GM06990 (cell line): ENCODE measurements around the gene ALB.

Source experiments
- DNase-seq: peaks from one replicate; pipeline ENCODE4 v3.0.0-alpha.2; 2011; ENCODE audit not compliant: insufficient read length; ENCODE audit errors: extremely low read depth
- H3K27me3 ChIP-seq: replicated peaks from 2 replicates; pipeline ENCODE4 v1.6.0; 2011; ENCODE audit warnings: low read length; ENCODE audit not compliant: control insufficient read depth, insufficient read depth
- H3K36me3 ChIP-seq: 2 replicates; pipeline ENCODE4 v1.5.1; 2011; ENCODE audit warnings: low read length; ENCODE audit not compliant: control insufficient read depth, insufficient read depth
- H3K4me3 ChIP-seq: replicated peaks from 2 replicates; pipeline ENCODE4 v1.5.1; 2011; ENCODE audit warnings: low read depth, mild to moderate bottlenecking, control low read depth, low read length
- TF ChIP-seq, protein P1 (sequence below): IDR thresholded peaks from 2 replicates; pipeline ENCODE4 v1.5.1; 2011; ENCODE audit warnings: low read length, control low read depth, mild to moderate bottlenecking, inconsistent platforms; ENCODE audit not compliant: insufficient read depth, poor library complexity, severe bottlenecking

Gene ALB

DNA sequence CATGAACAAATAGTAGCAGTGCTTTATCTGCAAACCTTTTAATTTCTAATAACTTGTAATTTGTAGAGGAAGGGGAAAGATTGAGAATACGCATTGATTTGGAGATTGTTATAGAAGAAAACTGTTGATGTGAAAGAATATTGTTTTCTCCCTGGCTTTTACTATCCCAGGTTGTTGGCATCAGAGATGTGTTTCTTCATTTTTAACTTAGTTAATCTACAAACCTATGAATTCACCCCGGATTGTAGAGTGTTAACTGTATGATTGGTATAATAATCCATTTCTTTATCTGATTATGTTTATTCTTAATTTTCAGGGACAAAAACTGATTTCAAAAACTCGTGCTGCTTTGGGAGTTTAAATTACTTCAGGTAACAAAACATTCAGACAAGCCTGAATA lies 50.8 kb downstream of the ALB start:
- H3K36me3 ChIP-seq, result no peaks in the 10 kb centered on the region
- TF ChIP-seq, protein P1, sequence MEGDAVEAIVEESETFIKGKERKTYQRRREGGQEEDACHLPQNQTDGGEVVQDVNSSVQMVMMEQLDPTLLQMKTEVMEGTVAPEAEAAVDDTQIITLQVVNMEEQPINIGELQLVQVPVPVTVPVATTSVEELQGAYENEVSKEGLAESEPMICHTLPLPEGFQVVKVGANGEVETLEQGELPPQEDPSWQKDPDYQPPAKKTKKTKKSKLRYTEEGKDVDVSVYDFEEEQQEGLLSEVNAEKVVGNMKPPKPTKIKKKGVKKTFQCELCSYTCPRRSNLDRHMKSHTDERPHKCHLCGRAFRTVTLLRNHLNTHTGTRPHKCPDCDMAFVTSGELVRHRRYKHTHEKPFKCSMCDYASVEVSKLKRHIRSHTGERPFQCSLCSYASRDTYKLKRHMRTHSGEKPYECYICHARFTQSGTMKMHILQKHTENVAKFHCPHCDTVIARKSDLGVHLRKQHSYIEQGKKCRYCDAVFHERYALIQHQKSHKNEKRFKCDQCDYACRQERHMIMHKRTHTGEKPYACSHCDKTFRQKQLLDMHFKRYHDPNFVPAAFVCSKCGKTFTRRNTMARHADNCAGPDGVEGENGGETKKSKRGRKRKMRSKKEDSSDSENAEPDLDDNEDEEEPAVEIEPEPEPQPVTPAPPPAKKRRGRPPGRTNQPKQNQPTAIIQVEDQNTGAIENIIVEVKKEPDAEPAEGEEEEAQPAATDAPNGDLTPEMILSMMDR, result no peak
- no peak overlapping the region for H3K4me3 ChIP-seq
- no peak for DNase-seq
- no peaks in the 10 kb centered on the region; the same call in none of the 2 replicates for H3K27me3 ChIP-seq

DNA sequence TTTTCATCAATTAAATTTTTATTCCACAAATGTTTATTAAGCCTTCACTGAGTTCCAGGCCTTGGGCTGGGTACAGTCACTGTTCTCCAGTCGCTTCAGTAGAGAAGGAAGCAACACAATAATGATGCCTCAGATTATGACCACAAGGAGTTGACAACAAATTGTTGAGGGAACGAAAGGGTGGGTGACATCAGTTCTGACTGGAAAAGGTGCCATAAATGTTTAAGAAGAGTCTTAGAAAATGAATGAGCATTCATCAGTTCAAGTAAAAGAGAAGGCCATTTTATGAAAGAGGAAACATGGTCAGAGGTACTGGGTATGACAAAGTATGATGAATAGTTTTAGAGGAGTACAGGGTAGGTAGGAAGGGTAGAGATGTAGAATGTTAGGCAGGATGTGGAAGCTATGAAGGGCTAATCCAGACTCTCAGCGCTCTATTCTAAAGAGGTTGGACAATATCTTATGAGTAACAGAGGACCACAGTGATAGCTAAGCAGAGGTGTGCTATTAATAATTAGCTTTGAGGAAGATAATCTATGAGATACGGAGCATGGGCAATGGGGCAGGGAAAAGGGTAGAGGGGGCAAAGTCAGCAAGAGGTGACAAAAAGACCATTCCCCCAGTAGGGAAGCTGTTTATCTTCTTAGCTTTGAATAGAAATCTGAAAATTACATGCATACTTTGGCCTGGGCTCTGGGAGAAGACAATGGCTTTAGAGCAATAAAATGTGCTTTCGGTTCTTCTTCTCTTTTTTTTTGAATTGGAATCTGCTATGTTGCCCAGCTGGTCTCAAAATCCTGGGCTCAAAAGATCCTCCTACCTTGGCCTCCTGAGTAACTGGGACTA lies 52.3 kb downstream of the ALB start:
- H3K27me3 ChIP-seq, result no peaks in the 10 kb centered on the region; the same call in none of the 2 replicates
- no peak for DNase-seq
- TF ChIP-seq, protein P1, result no peak
- no peak overlapping the region for H3K4me3 ChIP-seq
- no peaks in the 10 kb centered on the region for H3K36me3 ChIP-seq

DNA sequence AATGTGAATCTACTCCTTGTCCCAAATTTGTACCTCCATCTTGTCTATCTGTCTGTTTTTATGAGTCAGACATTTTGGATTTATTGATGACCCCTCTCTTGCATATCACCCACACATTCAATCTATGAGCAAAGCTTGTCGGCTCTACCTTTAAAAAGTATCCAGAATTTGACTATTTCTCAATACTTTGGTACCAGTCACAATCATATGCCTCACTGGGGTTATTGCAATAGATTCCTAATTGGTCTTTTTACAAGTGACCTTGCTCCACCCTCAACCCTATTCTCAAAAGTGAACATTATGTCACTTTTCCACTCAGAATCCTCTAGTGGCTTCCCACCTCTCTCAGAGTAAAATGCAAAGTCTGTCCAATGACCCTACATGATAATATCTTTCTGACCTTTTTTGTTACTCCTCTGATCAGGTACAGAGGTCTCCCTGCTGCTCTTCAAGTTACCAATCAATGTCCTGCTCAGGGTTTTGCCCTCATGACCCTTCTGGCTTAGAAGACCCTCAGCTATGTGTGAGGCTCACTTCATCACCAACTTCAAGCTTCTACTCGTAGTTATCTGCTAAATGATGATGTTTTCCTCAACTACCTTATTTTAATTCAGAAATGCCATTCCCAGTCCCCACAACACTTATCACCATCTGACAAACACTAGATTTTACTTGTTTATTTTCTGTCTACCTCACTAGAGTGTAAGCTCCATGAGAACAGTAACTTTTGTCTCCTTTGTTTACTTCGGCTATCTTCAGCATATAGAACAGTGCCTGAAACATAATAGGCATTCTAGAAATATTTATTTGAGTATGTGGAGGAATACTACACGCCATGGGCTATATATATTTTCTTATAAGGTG lies 54.3 kb downstream of the ALB start:
- no peaks in the 10 kb centered on the region; the same call in none of the 2 replicates for H3K27me3 ChIP-seq

DNA sequence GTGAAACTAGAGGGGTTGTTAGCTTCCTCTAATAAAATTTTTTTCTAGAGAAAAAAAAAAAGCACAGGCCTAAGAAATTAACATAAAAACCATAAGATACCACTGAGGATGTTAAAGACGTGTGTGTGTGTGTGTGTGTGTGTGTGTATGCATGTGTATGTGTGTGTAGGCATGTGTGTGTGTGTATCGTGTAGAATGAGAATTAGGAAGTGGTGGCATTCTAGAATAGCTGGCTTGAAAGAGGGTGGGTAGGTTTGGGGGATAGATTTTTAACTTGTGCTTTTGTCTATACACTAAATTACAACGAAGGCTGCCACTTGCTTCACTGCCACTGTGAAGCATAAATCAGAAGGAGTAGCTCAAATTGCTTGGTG lies 54.9 kb downstream of the ALB start:
- TF ChIP-seq, protein P1, result no peak
- Histone ChIP-seq H3K36me3 (no peaks in the 10 kb centered on the region), H3K4me3 (no peak overlapping the region), H3K27me3 (no peaks in the 10 kb centered on the region; the same call in none of the 2 replicates)
- no peak for DNase-seq

More for the DNA sequence above, 54.3 kb downstream of the ALB start:
- Histone ChIP-seq H3K36me3 (no peaks in the 10 kb centered on the region), H3K4me3 (no peak overlapping the region)
- TF ChIP-seq, protein P1, result no peak
- DNase-seq, result no peak

DNA sequence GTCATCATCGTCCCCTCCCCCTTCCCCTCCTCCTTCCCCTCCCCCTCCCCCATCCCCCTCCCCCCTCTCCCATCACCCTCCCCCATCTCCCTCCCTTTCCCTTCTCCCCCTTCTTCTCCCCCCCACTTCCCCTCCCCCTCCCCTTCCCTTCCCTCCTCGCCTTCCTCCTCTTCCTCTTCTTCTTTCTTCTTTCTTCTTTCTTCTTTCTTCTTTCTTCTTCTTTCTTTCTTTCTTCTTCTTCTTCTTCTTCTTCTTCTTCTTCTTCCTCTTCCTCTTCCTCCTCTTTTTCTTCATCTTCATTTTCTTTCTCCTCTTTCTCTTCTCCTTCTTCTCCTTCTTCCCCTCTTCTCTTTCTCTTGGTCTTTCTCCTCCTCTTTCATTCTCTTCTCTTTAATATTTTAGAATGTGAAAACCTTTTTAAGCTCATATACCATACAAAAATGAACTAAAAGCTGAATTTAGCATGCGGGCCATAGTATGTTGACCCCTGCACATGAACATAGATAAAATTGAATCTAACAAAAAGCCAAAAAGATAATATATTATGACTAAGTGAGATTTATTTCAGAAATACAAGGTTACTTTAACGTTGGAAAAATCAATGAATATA lies 56.9 kb downstream of the ALB start:
- no peak for DNase-seq
- H3K4me3 ChIP-seq, result no peak overlapping the region
- TF ChIP-seq, protein P1, result no peak
- no peaks in the 10 kb centered on the region for H3K36me3 ChIP-seq
- H3K27me3 ChIP-seq, result no peaks in the 10 kb centered on the region; the same call in none of the 2 replicates
